ES-I3 (cell line): Measurements from ENCODE around the gene GAREM1.

Source experiments
- H3K36me3 ChIP-seq: 2 replicates; pipeline ENCODE4 v1.6.1; 2013; ENCODE audit warnings: mild to moderate bottlenecking, low read length, control low read depth, moderate library complexity; ENCODE audit not compliant: insufficient read depth
- H3K4me1 ChIP-seq: 2 replicates; pipeline ENCODE4 v1.6.1; 2013; ENCODE audit warnings: mild to moderate bottlenecking, control low read depth, low read length; ENCODE audit not compliant: insufficient read depth
- H3K9ac ChIP-seq: 2 replicates; pipeline ENCODE4 v1.6.1; 2013; ENCODE audit warnings: low read depth, mild to moderate bottlenecking, low read length, moderate library complexity
- H3K9me3 ChIP-seq: 2 replicates; pipeline ENCODE4 v1.6.1; 2013; ENCODE audit warnings: mild to moderate bottlenecking, low read length, moderate library complexity; ENCODE audit not compliant: control insufficient read depth, insufficient read depth

Gene GAREM1

GRCh38 chr18:32219431-32220018 is 251.2 kb downstream of the GAREM1 start:
- Histone ChIP-seq H3K36me3 (no peaks in the 10 kb centered on the region), H3K4me1 (no peaks in the 10 kb centered on the region), H3K9me3 (no peaks in the 10 kb centered on the region), H3K9ac (no peak overlapping the region)

GRCh38 chr18:32216390-32216789 is 254.3 kb downstream of the GAREM1 start:
- Histone ChIP-seq H3K9me3 (no peaks in the 10 kb centered on the region), H3K36me3 (no peaks in the 10 kb centered on the region), H3K9ac (no peak overlapping the region), H3K4me1 (no peaks in the 10 kb centered on the region)

DNA sequence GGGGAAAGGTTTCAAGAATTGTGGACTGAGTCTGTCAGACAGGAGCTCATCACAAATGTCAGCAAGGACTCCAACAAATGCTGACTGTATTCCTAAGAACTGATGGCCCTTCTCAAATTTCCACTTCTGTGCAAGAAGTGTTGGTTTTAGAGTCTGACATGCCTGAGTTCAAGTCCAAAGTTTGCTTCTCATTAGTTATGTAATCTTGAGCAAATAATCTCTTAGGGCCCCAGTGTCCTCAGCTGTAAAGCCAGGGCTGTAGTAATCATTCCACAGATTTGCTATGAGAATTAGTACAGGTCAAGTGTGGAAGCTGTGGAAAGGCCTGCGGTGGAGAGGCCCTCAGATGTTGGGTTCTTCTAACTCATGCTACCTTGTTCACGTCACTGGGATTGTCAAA is 257.0 kb downstream of the GAREM1 start:
- Histone ChIP-seq H3K36me3 (no peaks in the 10 kb centered on the region), H3K4me1 (no peaks in the 10 kb centered on the region), H3K9ac (no peak overlapping the region), H3K9me3 (no peaks in the 10 kb centered on the region)
